ENCODE data around the gene AHDC1.

The AHDC1 gene

GRCh38 chr1:27612718-27613117, 8.8 kb upstream of the AHDC1 start:
- H3K9me3 ChIP-seq (replicated peaks; ENCODE audit: insufficient read depth, low read length) = no peaks in the 10 kb centered on the region
- no peak overlapping the region for H3K9ac ChIP-seq (ENCODE audit: low read length)
- H3K4me3 ChIP-seq (ENCODE audit: low read length) = no peak overlapping the region
- H3F3A ChIP-seq (ENCODE audit: insufficient read depth, low read length) = no peaks in the 10 kb centered on the region
- H3K79me2 ChIP-seq (ENCODE audit: low read length) = no peaks in the 10 kb centered on the region
- no peaks in the 10 kb centered on the region for H3K4me1 ChIP-seq (ENCODE audit: low read length)
- H3K27ac ChIP-seq (ENCODE audit: low read length) = no peak overlapping the region
- no peak for TF ChIP-seq CTCF (IDR thresholded peaks at IDR 0.05; ENCODE audit: low read length)
- no peak for TF ChIP-seq EZH2phosphoT487 (IDR thresholded peaks at IDR 0.05; ENCODE audit: low read length)
- TF ChIP-seq EZH2 (optimal IDR thresholded peaks at IDR 0.05; ENCODE audit: low read depth, low read length) = no peak
- no peak for DNase-seq
- H3K27me3 ChIP-seq (replicated peaks; ENCODE audit: insufficient read depth, low read length) = 0 out of 2 replicates have a peak, but pooled peaks cover 7% of the 10 kb centered on the region
- H3K9me2 ChIP-seq (replicated peaks; ENCODE audit: insufficient read depth, low read length) = no peaks in the 10 kb centered on the region
- no peak overlapping the region for H3K4me2 ChIP-seq (ENCODE audit: low read depth, low read length)
- H2AFZ ChIP-seq (ENCODE audit: low read length) = no peak overlapping the region
- H4K20me1 ChIP-seq (ENCODE audit: insufficient read depth, low read length) = no peaks in the 10 kb centered on the region
- no peaks in the 10 kb centered on the region for H3K36me3 ChIP-seq (replicated peaks; ENCODE audit: insufficient read depth, low read length)

DNA sequence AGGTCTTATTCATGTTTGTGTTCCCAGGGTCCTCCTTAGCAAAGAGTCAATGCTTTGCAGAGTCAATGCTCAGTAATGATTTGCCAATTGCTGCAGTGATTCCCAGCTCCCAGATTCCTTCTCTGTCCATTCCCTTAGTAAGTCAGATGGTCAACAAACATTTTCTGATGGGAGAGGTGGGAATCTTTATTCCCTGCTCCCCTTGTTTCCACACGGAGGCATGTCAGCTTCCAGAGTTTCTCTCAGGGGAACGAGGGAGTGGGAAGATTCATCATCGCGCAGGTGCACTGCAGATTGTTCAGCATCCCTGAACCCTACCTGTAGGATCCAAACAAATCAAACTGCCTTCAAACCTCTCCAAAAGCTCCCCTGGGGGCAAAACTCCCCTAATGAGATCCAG, 7.5 kb upstream of the AHDC1 start:
- Histone ChIP-seq H3F3A (ENCODE audit: insufficient read depth, low read length) (no peaks in the 10 kb centered on the region), H3K9me3 (replicated peaks; ENCODE audit: insufficient read depth, low read length) (no peaks in the 10 kb centered on the region), H3K9me2 (replicated peaks; ENCODE audit: insufficient read depth, low read length) (no peaks in the 10 kb centered on the region), H3K4me1 (ENCODE audit: low read length) (no peaks in the 10 kb centered on the region), H4K20me1 (ENCODE audit: insufficient read depth, low read length) (no peaks in the 10 kb centered on the region), H3K79me2 (ENCODE audit: low read length) (no peaks in the 10 kb centered on the region), H2AFZ (ENCODE audit: low read length) (no peak overlapping the region), H3K4me2 (ENCODE audit: low read depth, low read length) (no peak overlapping the region), H3K27ac (ENCODE audit: low read length) (no peak overlapping the region), H3K27me3 (replicated peaks; ENCODE audit: insufficient read depth, low read length) (0 out of 2 replicates have a peak, but pooled peaks cover 7% of the 10 kb centered on the region), H3K4me3 (ENCODE audit: low read length) (no peak overlapping the region), H3K9ac (ENCODE audit: low read length) (no peak overlapping the region), H3K36me3 (replicated peaks; ENCODE audit: insufficient read depth, low read length) (no peaks in the 10 kb centered on the region)
- no peak for TF ChIP-seq CTCF (IDR thresholded peaks at IDR 0.05; ENCODE audit: low read length)
- TF ChIP-seq EZH2 (optimal IDR thresholded peaks at IDR 0.05; ENCODE audit: low read depth, low read length) = no peak
- no peak for TF ChIP-seq EZH2phosphoT487 (IDR thresholded peaks at IDR 0.05; ENCODE audit: low read length)
- no peak for DNase-seq

GRCh38 chr1:27609618-27610240, 5.8 kb upstream of the AHDC1 start:
- H3K4me2 ChIP-seq (ENCODE audit: low read depth, low read length) = no peak overlapping the region
- no peak overlapping the region for H3K9ac ChIP-seq (ENCODE audit: low read length)
- no peaks in the 10 kb centered on the region for H3K9me3 ChIP-seq (replicated peaks; ENCODE audit: insufficient read depth, low read length)
- no peak overlapping the region for H3K4me3 ChIP-seq (ENCODE audit: low read length)
- DNase-seq = no peak
- H3K27me3 ChIP-seq (replicated peaks; ENCODE audit: insufficient read depth, low read length) = 0 out of 2 replicates have a peak, but pooled peaks cover 7% of the 10 kb centered on the region
- no peaks in the 10 kb centered on the region for H3F3A ChIP-seq (ENCODE audit: insufficient read depth, low read length)
- H3K9me2 ChIP-seq (replicated peaks; ENCODE audit: insufficient read depth, low read length) = no peaks in the 10 kb centered on the region
- no peaks in the 10 kb centered on the region for H3K36me3 ChIP-seq (replicated peaks; ENCODE audit: insufficient read depth, low read length)
- no peak overlapping the region for H2AFZ ChIP-seq (ENCODE audit: low read length)
- no peak overlapping the region for H3K27ac ChIP-seq (ENCODE audit: low read length)
- H4K20me1 ChIP-seq (ENCODE audit: insufficient read depth, low read length) = no peaks in the 10 kb centered on the region
- no peaks in the 10 kb centered on the region for H3K4me1 ChIP-seq (ENCODE audit: low read length)
- no peaks in the 10 kb centered on the region for H3K79me2 ChIP-seq (ENCODE audit: low read length)
- TF ChIP-seq CTCF (IDR thresholded peaks at IDR 0.05; ENCODE audit: low read length) (no peak), EZH2phosphoT487 (IDR thresholded peaks at IDR 0.05; ENCODE audit: low read length) (no peak)

All from MM.1S (cell line).